PFSK-1 (cell line): Measurements from ENCODE around the gene CPXM1.

ENCODE experiments used
- POLR2AphosphoS5 ChIP-seq: IDR thresholded peaks from 2 replicates; pipeline ENCODE4 v1.6.1; 2012; ENCODE audit warnings: low read depth, mild to moderate bottlenecking, control low read depth, low read length, moderate library complexity
- SIN3A ChIP-seq: IDR thresholded peaks from 2 replicates; pipeline ENCODE4 v1.6.1; 2012; ENCODE audit warnings: mild to moderate bottlenecking, low read length, moderate library complexity, borderline replicate concordance; ENCODE audit not compliant: insufficient read depth
- TAF1 ChIP-seq: IDR thresholded peaks from 2 replicates; pipeline ENCODE4 v1.6.1; 2012; ENCODE audit warnings: low read length, control low read depth, borderline replicate concordance; ENCODE audit not compliant: insufficient read depth
- TF ChIP-seq, protein P1 (sequence below), 2 experiments: IDR thresholded peaks; 2 replicates each; pipeline versions ENCODE4 v1.6.1 to v1.8.0; 2011 to 2012; ENCODE audit warnings: low read depth in 2 of 2, low read length in 2 of 2, control low read depth in 1 of 2, inconsistent platforms in 1 of 2, mild to moderate bottlenecking in 1 of 2, moderate library complexity in 1 of 2; ENCODE audit not compliant: insufficient read depth in 1 of 2

DNA sequence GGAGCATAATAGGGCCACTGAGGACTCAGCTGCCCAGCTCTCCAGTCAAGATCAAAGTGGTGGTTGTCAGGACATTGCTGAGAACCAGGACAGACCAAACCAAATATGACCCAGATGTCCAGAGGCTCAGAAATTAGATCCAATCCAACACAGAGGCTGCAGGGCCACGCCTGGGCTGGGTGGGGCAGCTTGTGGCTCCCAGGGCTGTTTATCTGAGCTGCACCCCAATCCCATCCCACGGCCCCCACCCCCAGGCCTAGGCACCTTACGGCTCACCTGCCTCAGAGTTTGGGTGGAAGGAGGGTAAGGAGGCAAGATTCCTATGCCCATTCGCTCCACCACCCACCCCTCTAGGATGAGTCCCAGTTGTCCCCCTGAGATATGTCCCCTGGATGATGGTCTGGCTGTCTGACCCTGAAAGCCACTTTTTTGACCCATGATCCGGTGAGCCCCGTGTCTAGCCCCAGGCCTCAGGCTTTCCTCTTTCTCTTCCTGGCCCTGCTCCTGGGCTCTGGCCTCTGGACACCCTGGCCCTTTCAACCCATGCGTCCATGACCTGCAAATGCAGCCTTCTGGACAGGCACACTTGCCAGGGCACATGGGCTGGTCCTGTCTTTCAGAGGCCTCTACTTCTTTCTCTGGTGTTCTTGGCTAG is 40.0 kb downstream of the CPXM1 start:
- TF ChIP-seq TAF1, result no peak
- TF ChIP-seq, protein P1, sequence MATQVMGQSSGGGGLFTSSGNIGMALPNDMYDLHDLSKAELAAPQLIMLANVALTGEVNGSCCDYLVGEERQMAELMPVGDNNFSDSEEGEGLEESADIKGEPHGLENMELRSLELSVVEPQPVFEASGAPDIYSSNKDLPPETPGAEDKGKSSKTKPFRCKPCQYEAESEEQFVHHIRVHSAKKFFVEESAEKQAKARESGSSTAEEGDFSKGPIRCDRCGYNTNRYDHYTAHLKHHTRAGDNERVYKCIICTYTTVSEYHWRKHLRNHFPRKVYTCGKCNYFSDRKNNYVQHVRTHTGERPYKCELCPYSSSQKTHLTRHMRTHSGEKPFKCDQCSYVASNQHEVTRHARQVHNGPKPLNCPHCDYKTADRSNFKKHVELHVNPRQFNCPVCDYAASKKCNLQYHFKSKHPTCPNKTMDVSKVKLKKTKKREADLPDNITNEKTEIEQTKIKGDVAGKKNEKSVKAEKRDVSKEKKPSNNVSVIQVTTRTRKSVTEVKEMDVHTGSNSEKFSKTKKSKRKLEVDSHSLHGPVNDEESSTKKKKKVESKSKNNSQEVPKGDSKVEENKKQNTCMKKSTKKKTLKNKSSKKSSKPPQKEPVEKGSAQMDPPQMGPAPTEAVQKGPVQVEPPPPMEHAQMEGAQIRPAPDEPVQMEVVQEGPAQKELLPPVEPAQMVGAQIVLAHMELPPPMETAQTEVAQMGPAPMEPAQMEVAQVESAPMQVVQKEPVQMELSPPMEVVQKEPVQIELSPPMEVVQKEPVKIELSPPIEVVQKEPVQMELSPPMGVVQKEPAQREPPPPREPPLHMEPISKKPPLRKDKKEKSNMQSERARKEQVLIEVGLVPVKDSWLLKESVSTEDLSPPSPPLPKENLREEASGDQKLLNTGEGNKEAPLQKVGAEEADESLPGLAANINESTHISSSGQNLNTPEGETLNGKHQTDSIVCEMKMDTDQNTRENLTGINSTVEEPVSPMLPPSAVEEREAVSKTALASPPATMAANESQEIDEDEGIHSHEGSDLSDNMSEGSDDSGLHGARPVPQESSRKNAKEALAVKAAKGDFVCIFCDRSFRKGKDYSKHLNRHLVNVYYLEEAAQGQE (IDR thresholded peaks at IDR 0.05; ENCODE audit: insufficient read depth in 1 of 2, low read depth in 2 of 2, low read length in 2 of 2), result no peak
- no peak for TF ChIP-seq SIN3A
- no peak for TF ChIP-seq POLR2AphosphoS5
